ENCODE measurements around the gene CPSF6.
A peak's percentile ranks its signal among the peaks of the same experiment; 100 is the strongest.

DNA sequence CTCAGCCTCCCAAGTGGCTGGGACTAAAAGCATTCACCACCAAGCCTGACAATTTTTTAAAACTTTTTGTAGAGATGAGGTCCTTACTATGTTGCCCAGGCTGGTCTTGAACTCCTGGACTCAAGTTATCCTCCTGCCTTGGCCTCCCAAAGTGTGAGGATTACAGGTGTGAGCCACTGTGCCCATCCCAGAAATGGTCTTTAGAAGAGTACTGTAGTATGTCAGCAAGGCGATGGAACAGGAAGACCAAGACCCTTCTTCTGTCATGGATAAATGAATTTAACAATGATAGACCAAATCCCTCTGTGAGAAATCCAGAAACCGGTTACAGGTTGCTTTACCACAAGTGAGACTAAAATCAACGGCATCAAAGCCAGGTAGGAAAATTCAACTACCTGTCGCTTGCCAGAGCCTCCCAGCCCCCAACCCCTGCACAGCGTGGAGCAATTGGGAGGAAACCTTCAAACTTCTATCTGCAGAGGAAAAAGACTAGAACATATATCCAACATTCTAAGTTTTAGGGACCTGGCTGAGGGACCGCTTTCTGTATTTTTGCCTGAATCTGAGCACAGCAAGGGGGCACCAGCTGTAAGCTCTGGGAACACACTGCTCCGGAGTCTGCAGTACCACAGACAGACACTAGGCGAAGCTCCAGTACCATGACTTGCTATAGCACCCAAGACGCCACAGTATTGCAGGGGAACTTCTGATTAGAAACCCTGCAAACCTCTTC lies 51.3 kb downstream of the CPSF6 start:
- TF ChIP-seq CTCF (conservative IDR thresholded peaks at IDR 0.05) (peak; percentile 91), EZH2 (IDR thresholded peaks at IDR 0.05; ENCODE audit: low read depth) (no peak)
